GM23248 (cell line): ENCODE results near the gene GALNT14.

Experiments used
- EZH2 ChIP-seq: fragments of 200-600 bp; sonication (generic); IDR thresholded peaks from 2 replicates; pipeline ENCODE4 v1.6.1; 2018; ENCODE audit warnings: antibody characterized with exemption, mild to moderate bottlenecking; ENCODE audit not compliant: insufficient read depth, poor library complexity, severe bottlenecking
- EZH2phosphoT487 ChIP-seq: fragments of 200-600 bp; sonication (generic); IDR thresholded peaks from 2 replicates; pipeline ENCODE4 v1.6.1; 2018; ENCODE audit warnings: antibody characterized with exemption, moderate library complexity, mild to moderate bottlenecking, low read depth; ENCODE audit not compliant: insufficient read depth

DNA sequence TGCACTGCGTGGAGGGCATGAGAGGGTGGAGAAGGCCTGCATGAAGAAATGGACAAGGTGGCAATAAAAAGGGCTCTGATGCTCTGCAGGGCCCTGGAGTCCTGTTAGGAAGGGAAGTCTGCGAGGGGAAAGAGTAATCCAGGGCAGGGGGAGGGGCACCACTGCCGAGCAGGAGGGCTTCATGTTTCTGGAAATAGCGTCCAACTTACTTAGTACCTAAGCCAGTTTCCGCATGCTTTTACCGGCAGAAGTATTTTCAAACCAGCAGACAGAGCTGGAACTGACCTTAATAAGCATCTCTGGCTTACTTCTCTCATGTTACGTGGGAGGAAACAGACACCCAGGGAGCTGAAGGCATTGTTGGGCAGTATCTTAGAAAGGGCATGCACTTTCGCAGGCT lies 156.7 kb downstream of the GALNT14 start:
- TF ChIP-seq EZH2, result no peak
- TF ChIP-seq EZH2phosphoT487, result no peak
